CD4-positive, alpha-beta T cell (primary cell): ENCODE measurements around the gene C9orf78. TPM values are rescaled to one million over a fixed set of nuclear protein-coding genes. Genes with fewer than 3 reads are reported as not detected.

Experiments
- ATAC-seq: fragments of 200-7000 bp; cut with Tn5 transposase; one replicate; pipeline ENCODE4 v1.10.0; 2022; ENCODE audit warnings: mild to moderate bottlenecking; ENCODE audit not compliant: poor library complexity
- CTCF ChIA-PET: fragments of 350-600 bp; sonication (Branson Sonifier 250); formaldehyde crosslinking; loops from one replicate; lab custom pipeline; 2021; ENCODE audit warnings: antibody characterized with exemption, inconsistent platforms; lab: Charles Lee
- POLR2A ChIA-PET: fragments of 350-600 bp; sonication (Branson Sonifier 250); formaldehyde crosslinking; loops from one replicate; lab custom pipeline; 2021; ENCODE audit warnings: antibody characterized with exemption, inconsistent platforms; lab: Charles Lee
- DNase-seq, 14 experiments: peaks; one replicate each; pipeline ENCODE4 v3.0.0-alpha.2; 2013 to 2020; ENCODE audit warnings: mixed read lengths in 2 of 14
- H3K27ac ChIP-seq, 2 donors: one replicate each; pipeline versions ENCODE4 v1.5.1 to v1.7.0; 2013; ENCODE audit warnings: low read length in 2 of 2, low read depth in 1 of 2, mild to moderate bottlenecking in 1 of 2
- H3K27me3 ChIP-seq, 2 experiments: 1 replicate in 1 of 2; 2 replicates in 1 of 2; pipeline versions ENCODE4 v1.6.1 to v1.7.0; 2013; ENCODE audit warnings: low read length in 2 of 2, control low read depth in 1 of 2, mild to moderate bottlenecking in 1 of 2, moderate library complexity in 1 of 2; ENCODE audit not compliant: insufficient read depth in 2 of 2, control insufficient read depth in 1 of 2
- H3K36me3 ChIP-seq: one replicate; pipeline ENCODE4 v1.6.1; 2013; ENCODE audit warnings: low read length, control low read depth; ENCODE audit not compliant: insufficient read depth
- H3K4me1 ChIP-seq: one replicate; pipeline ENCODE4 v1.6.1; 2013; ENCODE audit warnings: low read length, control low read depth; ENCODE audit not compliant: insufficient read depth
- H3K4me3 ChIP-seq: one replicate; pipeline ENCODE4 v1.5.1; 2013; ENCODE audit warnings: mild to moderate bottlenecking, low read length, moderate library complexity
- H3K9me3 ChIP-seq, 2 experiments: 1 replicate in 1 of 2; 2 replicates in 1 of 2; pipeline versions ENCODE4 v1.6.1 to v1.7.0; 2013; ENCODE audit warnings: low read length in 2 of 2, mild to moderate bottlenecking in 2 of 2, control low read depth in 1 of 2, moderate library complexity in 1 of 2; ENCODE audit not compliant: control insufficient read depth in 1 of 2, insufficient read depth in 1 of 2
- H3K27ac Mint-ChIP-seq: one replicate; pipeline ENCODE4 v1.8.0; 2020; ENCODE audit warnings: mixed read lengths
- H3K27me3 Mint-ChIP-seq: one replicate; pipeline ENCODE4 v1.8.0; 2021; ENCODE audit warnings: mixed read lengths
- H3K36me3 Mint-ChIP-seq: one replicate; pipeline ENCODE4 v1.8.0; 2021; ENCODE audit warnings: low read depth, mixed read lengths
- H3K4me1 Mint-ChIP-seq: one replicate; pipeline ENCODE4 v1.8.0; 2021; ENCODE audit warnings: low read depth, mixed read lengths
- H3K4me3 Mint-ChIP-seq: one replicate; pipeline ENCODE4 v1.8.0; 2020; ENCODE audit warnings: mild to moderate bottlenecking, mixed read lengths
- H3K9me3 Mint-ChIP-seq: one replicate; pipeline ENCODE4 v1.8.0; 2020; ENCODE audit warnings: mixed read lengths
- CTCF ChIP-seq: fragments of 200-600 bp; IDR thresholded peaks from one replicate; pipeline ENCODE4 v1.8.0; 2022; ENCODE audit warnings: antibody characterized with exemption, mild to moderate bottlenecking
- intact Hi-C, 2 experiments: fragments of 100-400 bp; cut with DNase I in 1 of 2; cut with micrococcal nuclease in 1 of 2; formaldehyde crosslinking; loops; one replicate each; pipeline versions ENCODE4 v1.15.1 to v1.9.0; 2023 to 2025; cut with DNase I, micrococcal nuclease
- total RNA-seq, 174 experiments: library from RNA in 2 of 174; stranded (reverse) in 2 of 174; gene quantifications; one replicate each; pipeline ENCODE4 v1.2.3 and lab custom pipeline; 2021 to 2026

Gene C9orf78
- total RNA-seq, 2 experiments from 2014 or later, result 145 to 159 TPM

- no peak for ATAC-seq
- no peak overlapping the region for H3K27ac ChIP-seq
- peaks cover 41% of the 10 kb centered on the region for H3K4me1 ChIP-seq
- H3K4me3 ChIP-seq, result no peak overlapping the region
- Mint-ChIP-seq H3K27ac (peak overlapping the region; percentile 4), H3K4me3 (no peak overlapping the region), H3K36me3 (peaks cover 74% of the 10 kb centered on the region), H3K27me3 (no peaks in the 10 kb centered on the region), H3K9me3 (no peaks in the 10 kb centered on the region), H3K4me1 (peaks cover 49% of the 10 kb centered on the region)
- no peaks in the 10 kb centered on the region for H3K9me3 ChIP-seq
- ChIA-PET POLR2A (interaction anchor here (1.5 to 2.0 kb wide), 2 partner anchors 11 to 15 kb away, joined by 3 to 5 read pairs; no protein-coding TSS in a partner anchor), CTCF (no interaction called here)
- no peak for TF ChIP-seq CTCF
- peaks cover 67% of the 10 kb centered on the region for H3K36me3 ChIP-seq
- no peaks in the 10 kb centered on the region for H3K27me3 ChIP-seq
- intact Hi-C loops, result no loop called here
- no peak for DNase-seq
Measured at GRCh38 chr9:129849901-129850300, 14.8 kb upstream of the C9orf78 start.

GRCh38 chr9:129848712-129849441 is 13.8 kb upstream of the C9orf78 start:
- Mint-ChIP-seq H3K36me3 (peaks cover 67% of the 10 kb centered on the region), H3K4me1 (peaks cover 44% of the 10 kb centered on the region), H3K9me3 (no peaks in the 10 kb centered on the region), H3K27me3 (no peaks in the 10 kb centered on the region), H3K4me3 (no peak overlapping the region), H3K27ac (no peak overlapping the region)
- Histone ChIP-seq H3K4me3 (no peak overlapping the region), H3K9me3 (no peaks in the 10 kb centered on the region), H3K27ac (no peak overlapping the region), H3K27me3 (no peaks in the 10 kb centered on the region), H3K36me3 (peaks cover 57% of the 10 kb centered on the region), H3K4me1 (peaks cover 36% of the 10 kb centered on the region)
- ChIA-PET POLR2A (interaction anchor here (0.9 kb wide), 1 partner anchor 16 kb away, joined by 3 read pairs; no protein-coding TSS in a partner anchor), CTCF (interaction anchor here (0.7 kb wide), 1 partner anchor 10 kb away, joined by 3 read pairs; no protein-coding TSS in a partner anchor)
- no peak for ATAC-seq
- no peak for TF ChIP-seq CTCF
- intact Hi-C loops, result no loop called here
- no peak for DNase-seq

DNA sequence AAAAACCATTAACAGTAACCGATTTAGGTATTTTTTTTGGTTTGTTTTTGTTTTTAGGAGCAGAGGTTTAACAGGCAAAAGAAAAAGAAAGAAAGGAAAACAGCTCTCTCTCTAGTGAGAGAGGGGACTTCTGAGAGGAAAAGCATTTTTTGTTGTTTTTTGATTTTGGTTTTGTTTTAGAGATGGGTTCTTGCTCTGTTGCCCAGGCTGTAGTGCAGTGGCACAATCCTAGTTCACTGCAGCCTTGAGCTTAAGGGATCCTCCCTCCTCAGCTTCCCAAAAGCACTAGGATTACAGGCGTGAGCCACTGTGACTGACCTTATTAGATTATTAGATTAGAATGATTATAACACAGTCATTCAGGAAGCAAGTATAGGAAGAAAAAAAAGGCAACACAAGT is 10.3 kb upstream of the C9orf78 start:
- ChIA-PET POLR2A (interaction anchor here (1.0 to 1.2 kb wide), 2 partner anchors 9 to 24 kb away, joined by 3 to 4 read pairs; no protein-coding TSS in a partner anchor), CTCF (no interaction called here)
- no peaks in the 10 kb centered on the region for H3K9me3 ChIP-seq
- Mint-ChIP-seq H3K27ac (peak overlapping the region; percentile 57), H3K9me3 (no peaks in the 10 kb centered on the region), H3K27me3 (no peaks in the 10 kb centered on the region), H3K4me3 (no peak overlapping the region), H3K36me3 (peaks cover 53% of the 10 kb centered on the region), H3K4me1 (peaks cover 43% of the 10 kb centered on the region)
- H3K4me1 ChIP-seq, result peaks cover 39% of the 10 kb centered on the region
- TF ChIP-seq CTCF, result no peak
- no peak overlapping the region for H3K4me3 ChIP-seq
- H3K36me3 ChIP-seq, result peaks cover 43% of the 10 kb centered on the region
- peak in 1 of 14 experiments; percentile 28 for DNase-seq
- peak overlapping the region; percentile 16 to 57 for H3K27ac ChIP-seq
- H3K27me3 ChIP-seq, result no peaks in the 10 kb centered on the region
- intact Hi-C loops, result no loop called here
- no peak for ATAC-seq
